GM18507 (cell line): ENCODE measurements around the gene ATP1A1.

Experiments
- DNase-seq: peaks from one replicate; pipeline ENCODE4 v3.0.0; 2011; ENCODE audit warnings: low read depth; ENCODE audit not compliant: insufficient read length; ENCODE audit errors: extremely low spot score
- FAIRE-seq: peaks from 2 replicates; lab custom pipeline; 2011; peaks lifted over from hg19 to GRCh38; lab: Jason Lieb, UNC

The ATP1A1 gene

GRCh38 chr1:116382857-116383483 lies 9.9 kb downstream of the ATP1A1 start:
- DNase-seq, result no peak
- no peak for FAIRE-seq

DNA sequence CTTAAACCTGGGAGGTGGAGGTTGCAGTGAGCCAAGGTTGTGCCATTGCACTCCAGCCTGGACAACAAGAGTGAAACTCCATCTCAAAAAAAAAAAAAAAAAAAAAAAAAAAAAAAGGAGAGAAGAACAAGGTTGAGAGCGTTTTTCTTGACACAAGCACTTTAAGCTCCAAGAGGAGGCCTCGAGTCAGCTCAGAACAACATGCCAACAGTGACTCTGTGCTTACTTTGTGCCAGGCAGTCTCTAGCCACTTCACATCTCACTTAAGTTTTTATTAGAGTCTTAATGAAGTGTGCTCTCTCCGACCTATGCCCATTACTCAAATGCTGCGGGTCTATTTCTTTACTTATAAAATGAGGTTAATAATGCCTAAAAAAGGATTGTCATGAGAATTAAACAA lies 13.0 kb downstream of the ATP1A1 start:
- no peak for DNase-seq
- FAIRE-seq, result no peak

DNA sequence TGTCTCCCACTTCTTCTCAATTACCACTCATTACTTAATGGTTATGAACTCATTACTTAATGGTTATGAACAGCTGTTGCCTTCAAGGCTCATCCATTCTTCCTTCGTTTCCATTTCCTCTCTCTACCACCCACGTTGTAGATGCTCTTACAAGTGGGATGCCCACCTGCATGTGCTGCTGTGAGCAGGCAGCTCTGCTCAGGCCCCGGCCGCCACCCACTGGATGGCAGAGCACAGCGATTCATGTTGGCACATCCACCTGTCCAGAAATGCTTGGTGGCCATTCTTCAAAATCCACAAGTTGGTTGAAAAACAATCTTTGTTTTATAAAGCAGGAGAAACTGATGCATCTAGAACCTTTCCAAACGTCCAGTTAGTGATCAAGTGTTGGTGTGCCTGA lies 14.5 kb downstream of the ATP1A1 start:
- FAIRE-seq (no peak), DNase-seq (no peak)

GRCh38 chr1:116388122-116388521 lies 15.1 kb downstream of the ATP1A1 start:
- DNase-seq (no peak), FAIRE-seq (no peak)

GRCh38 chr1:116389013-116389412 lies 16.0 kb downstream of the ATP1A1 start:
- no peak for DNase-seq
- FAIRE-seq, result no peak

DNA sequence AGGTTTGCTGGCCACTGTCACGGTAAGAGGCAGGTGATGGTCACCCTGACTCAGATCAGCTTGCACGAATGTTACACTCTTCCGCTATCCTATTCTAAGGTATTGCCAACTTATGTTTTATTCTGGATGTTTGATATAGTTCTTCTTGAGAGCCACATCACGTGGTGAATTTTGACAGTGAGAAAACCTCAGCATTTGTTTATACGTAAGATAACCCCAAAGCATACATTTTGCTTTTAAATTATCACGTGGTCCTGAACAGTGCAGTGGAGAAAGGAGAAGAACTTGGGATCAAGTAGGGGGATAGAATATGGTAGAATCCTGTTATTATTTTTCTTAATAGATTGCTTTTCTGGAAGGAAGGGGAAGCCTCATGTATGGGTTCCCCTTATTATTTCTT lies 16.6 kb downstream of the ATP1A1 start:
- no peak for FAIRE-seq
- no peak for DNase-seq

GRCh38 chr1:116390195-116390594 lies 17.2 kb downstream of the ATP1A1 start:
- DNase-seq (peak; percentile 26), FAIRE-seq (no peak)

- FAIRE-seq (no peak), DNase-seq (no peak)
Measured at GRCh38 chr1:116391185-116391584, 18.1 kb downstream of the ATP1A1 start.

DNA sequence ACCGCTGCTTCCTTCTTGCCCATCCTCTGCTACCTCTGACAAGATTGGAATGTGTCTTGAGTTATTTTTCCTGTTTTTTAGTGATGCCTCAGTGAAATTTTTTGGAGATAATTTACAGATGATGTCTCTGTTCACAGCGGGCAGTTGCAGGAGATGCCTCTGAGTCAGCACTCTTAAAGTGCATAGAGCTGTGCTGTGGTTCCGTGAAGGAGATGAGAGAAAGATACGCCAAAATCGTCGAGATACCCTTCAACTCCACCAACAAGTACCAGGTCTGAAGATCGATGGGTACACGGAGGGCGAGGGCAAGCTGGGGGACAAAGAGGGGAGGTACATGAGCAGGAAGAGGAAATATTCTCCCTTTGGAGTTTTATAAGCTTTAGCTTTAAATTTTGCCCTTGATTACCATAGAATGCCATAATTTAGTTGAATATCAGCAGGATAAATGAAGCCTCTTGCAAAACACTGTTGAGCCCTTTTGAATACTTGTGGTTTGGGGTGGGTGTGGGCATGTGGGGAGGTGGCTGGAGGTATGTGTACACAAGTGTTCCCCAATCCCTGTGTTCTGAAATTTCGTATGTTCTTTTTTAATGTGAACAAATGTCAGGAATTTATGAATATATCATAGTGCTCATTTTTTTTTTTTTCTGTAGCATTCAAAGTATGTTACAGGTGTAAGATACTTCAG lies 19.8 kb downstream of the ATP1A1 start:
- FAIRE-seq, result no peak
- no peak for DNase-seq

DNA sequence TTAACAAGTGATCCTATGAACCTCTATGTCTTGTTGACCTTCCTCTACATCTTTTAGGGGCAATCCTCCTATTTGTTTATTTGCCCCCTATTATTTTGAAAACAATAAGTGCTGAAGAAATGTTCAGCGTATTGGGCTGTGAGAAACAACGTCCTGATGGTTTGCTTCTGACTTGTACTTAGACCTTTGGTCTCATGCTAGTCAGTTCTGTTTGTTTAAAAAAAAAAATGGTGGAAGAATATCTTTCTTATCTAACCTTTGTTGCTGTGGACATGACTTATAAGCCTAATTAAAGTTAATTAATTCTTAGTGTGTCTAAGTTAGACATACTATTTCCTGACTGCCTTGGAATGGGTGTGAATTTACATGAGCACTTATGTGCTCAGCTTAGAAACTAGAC lies 20.7 kb downstream of the ATP1A1 start:
- FAIRE-seq (no peak), DNase-seq (no peak)

DNA sequence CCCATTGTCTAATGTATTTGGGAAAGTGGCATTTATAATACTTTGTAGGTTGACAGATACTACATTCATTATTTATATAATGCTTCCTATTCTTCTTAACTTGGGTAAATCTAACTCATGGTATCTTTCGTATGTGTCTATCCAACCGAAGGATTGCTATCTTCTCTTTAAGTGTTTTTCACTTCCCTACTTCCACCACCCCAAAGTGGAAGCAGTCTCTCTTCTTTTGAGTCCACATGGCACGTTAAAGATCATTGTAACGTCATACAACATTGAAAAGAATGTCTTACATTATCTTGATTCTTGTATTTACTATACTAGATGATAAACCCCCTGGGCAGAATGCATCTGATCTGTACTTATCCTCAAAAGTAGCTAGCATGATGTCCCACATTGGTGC lies 21.2 kb downstream of the ATP1A1 start:
- no peak for FAIRE-seq
- DNase-seq, result no peak

DNA sequence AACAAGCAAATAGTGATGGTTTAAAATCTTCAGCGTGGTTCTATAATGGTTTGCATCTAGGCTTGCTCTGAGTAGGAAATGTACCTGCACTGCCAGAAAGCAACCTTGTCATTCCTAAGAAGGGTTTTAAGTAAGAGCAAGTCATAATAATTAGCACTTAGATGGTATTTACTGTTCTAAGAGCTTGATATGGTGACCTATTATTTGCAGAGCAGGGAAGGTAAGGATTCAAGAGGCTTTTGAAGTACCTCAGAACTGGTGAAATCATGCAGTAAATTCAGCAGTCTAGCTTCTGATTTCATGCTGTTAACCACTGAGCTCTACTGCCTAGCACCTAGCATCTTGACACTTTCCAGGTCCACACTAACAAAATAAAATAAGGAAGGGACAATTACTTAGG lies 23.7 kb downstream of the ATP1A1 start:
- DNase-seq, result no peak
- FAIRE-seq, result no peak

- DNase-seq, result no peak
- no peak for FAIRE-seq
Measured at GRCh38 chr1:116397728-116398127, 24.7 kb downstream of the ATP1A1 start.

GRCh38 chr1:116400780-116401179 lies 27.7 kb downstream of the ATP1A1 start:
- no peak for DNase-seq
- no peak for FAIRE-seq

DNA sequence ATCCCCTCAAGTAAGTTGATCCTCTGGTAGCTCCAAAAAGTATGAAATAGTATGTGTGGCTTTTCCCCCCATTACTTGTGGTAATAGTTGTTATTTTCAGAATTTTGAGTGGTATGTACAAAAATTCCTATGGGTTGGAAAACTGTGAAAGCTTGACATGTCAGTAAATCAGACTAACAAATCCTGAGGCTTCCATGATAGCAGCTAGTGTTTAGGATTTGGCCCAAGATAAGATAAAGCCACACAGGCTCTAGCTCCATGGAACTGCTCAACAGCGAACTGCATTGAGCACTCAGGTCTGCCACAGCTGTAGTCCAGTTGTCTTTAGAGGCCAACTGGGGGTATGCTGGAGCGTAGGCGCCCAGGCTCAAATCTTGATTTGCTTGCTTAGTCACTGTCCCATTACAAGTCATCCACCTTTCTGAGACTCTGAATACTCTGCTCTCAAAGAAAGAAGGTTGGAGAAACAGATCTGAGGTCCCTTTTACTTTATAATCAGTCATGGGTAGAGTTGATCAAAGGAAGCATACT lies 28.7 kb downstream of the ATP1A1 start:
- FAIRE-seq (no peak), DNase-seq (no peak)

- no peak for FAIRE-seq
Measured at GRCh38 chr1:116402333-116402732, 29.3 kb downstream of the ATP1A1 start.

DNA sequence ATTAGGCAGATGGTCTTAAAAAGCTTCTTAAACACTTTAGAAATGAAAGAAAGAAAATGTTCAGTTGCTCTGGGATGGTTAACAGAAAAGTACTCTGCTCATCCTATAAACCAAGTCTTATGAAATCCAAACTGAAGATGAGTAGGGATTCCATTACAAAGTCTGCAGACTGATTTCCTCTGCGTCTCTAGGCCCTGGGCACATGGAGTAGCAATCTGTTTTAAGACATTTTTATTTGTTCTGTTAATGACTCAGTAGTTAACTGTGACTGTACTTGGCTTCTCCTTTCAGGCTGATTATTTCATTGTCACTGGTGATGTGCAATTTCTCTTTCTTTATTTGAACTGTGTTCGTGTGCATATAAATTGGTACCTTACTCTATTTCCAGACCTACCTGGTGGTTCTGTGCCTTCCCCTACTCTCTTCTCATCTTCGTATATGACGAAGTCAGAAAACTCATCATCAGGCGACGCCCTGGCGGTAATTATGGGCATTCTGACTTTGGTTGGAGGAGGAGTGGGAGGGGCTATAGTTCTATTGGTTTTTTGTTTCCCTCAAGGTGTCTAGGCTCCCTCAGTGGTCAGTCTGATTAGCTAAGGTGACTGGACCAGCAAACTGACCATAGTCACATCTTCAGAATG lies 30.6 kb downstream of the ATP1A1 start:
- no peak for DNase-seq
- no peak for FAIRE-seq

More at GRCh38 chr1:116402333-116402732, 29.3 kb downstream of the ATP1A1 start:
- no peak for DNase-seq

GRCh38 chr1:116404699-116405098 lies 31.7 kb downstream of the ATP1A1 start:
- FAIRE-seq (no peak), DNase-seq (no peak)

DNA sequence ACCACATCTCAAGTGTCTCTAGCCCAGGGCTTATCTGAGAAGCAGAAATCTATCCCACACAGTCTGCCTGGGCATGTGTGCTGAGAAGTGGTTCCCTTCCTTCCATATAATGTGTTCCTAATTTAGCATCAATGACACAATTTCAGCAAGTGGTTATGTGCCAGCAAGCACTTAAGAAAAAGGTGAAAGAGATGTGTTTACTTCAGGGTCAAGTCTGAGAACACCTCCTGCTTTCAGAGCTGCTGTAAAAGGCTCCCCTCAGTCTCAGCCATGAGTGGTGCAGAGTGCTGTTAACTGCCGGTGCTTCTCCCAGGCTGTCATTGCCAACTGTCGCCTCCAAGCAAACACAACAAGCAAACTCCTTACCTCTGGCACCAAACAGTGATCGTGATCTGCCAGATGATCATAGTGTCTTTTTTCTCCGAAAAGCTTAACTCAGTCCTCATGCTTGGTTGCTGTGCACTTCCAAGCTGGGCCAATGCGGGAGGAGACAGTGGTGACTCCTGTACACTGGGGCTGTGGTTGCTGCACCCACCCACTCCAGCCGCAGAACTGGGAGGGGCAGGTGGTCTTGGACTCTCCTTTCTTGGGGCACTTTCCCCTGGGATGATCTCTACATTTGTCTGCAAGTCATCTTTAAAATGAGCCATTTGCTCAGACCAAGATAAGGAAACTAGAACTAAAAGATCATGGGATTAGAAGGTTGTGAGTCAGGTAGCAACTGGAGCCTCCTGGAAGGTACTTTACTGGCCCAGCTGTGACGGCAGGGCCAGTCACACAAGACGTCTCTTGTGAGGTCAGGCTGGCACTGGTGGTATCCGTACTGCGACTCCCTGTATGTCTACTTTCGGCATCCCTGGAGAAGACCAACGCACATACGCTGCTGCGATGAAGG lies 32.4 kb downstream of the ATP1A1 start:
- FAIRE-seq (no peak), DNase-seq (no peak)

- DNase-seq (no peak), FAIRE-seq (no peak)
Measured at GRCh38 chr1:116407033-116407432, 34.0 kb downstream of the ATP1A1 start.
